ENCODE results near the gene SLC16A10. TPM values are rescaled to one million over a fixed set of nuclear protein-coding genes. Genes with fewer than 3 reads are reported as not detected.

Gene SLC16A10
- total and polyA plus RNA-seq, 2 of the 4 experiments (the other 2 are of a cell fraction) = not detected

DNA sequence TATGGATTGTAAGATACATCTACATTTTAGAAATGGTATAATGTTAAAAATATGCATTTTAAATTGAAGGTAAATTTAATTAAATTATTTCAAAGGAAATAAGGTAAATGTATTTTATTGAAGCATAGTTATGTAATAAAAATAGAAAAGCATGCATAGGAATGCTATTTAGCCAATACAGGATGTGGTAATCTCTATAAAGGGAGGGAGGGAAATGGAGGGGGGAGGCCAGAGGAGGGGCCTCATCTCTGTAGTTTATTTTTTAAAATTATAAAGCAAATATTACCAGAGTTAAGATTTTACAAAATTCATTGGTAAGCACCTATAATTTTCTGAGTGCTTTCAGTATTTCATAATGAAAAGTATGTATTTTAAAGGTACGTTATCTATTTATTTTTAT, 27.2 kb downstream of the SLC16A10 start:
- dilution Hi-C loops (cut with HindIII; ENCODE audit: low sequenced_read_pairs, unreplicated experiment) = no loop called here
- H3K4me2 ChIP-seq (ENCODE audit: low read depth, low read length) = no peak overlapping the region

More for the DNA sequence above, 27.2 kb downstream of the SLC16A10 start:
- ChIA-PET POLR2A (ENCODE audit: unreplicated experiment) (interaction anchor here (0.7 kb wide), 1 partner anchor 61 kb away, joined by 3 read pairs; no protein-coding TSS in a partner anchor), CTCF (no interaction called here)
- TF ChIP-seq SMC3 (IDR thresholded peaks at IDR 0.05; ENCODE audit: low read depth, low read length) (no peak), RCOR1 (IDR thresholded peaks at IDR 0.05; ENCODE audit: insufficient replicate concordance, low read length) (no peak), MAFK (IDR thresholded peaks at IDR 0.05; ENCODE audit: low read depth, low read length) (no peak), NFE2L2 (IDR thresholded peaks at IDR 0.05; ENCODE audit: low read depth, low read length) (no peak), MXI1 (IDR thresholded peaks at IDR 0.05; ENCODE audit: borderline replicate concordance, low read depth, low read length) (no peak), MAZ (IDR thresholded peaks at IDR 0.05; ENCODE audit: borderline replicate concordance, low read depth, low read length) (no peak), RAD21 (IDR thresholded peaks at IDR 0.05; ENCODE audit: low read length) (no peak), POLR2A (IDR thresholded peaks at IDR 0.05; ENCODE audit: low read depth, low read length) (no peak), RFX5 (IDR thresholded peaks at IDR 0.05; ENCODE audit: low read depth, low read length) (no peak), CEBPB (IDR thresholded peaks at IDR 0.05; ENCODE audit: low read depth, low read length) (no peak), BHLHE40 (IDR thresholded peaks at IDR 0.05; ENCODE audit: low read depth, low read length) (no peak), CHD1 (IDR thresholded peaks at IDR 0.05; ENCODE audit: low read depth, low read length) (no peak), FOS (IDR thresholded peaks at IDR 0.05; ENCODE audit: low read depth, low read length) (no peak)
- TF ChIP-seq, protein P1, sequence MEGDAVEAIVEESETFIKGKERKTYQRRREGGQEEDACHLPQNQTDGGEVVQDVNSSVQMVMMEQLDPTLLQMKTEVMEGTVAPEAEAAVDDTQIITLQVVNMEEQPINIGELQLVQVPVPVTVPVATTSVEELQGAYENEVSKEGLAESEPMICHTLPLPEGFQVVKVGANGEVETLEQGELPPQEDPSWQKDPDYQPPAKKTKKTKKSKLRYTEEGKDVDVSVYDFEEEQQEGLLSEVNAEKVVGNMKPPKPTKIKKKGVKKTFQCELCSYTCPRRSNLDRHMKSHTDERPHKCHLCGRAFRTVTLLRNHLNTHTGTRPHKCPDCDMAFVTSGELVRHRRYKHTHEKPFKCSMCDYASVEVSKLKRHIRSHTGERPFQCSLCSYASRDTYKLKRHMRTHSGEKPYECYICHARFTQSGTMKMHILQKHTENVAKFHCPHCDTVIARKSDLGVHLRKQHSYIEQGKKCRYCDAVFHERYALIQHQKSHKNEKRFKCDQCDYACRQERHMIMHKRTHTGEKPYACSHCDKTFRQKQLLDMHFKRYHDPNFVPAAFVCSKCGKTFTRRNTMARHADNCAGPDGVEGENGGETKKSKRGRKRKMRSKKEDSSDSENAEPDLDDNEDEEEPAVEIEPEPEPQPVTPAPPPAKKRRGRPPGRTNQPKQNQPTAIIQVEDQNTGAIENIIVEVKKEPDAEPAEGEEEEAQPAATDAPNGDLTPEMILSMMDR (conservative IDR thresholded peaks at IDR 0.05; ENCODE audit: low read depth, low read length) = no peak
- TF ChIP-seq, protein P2, sequence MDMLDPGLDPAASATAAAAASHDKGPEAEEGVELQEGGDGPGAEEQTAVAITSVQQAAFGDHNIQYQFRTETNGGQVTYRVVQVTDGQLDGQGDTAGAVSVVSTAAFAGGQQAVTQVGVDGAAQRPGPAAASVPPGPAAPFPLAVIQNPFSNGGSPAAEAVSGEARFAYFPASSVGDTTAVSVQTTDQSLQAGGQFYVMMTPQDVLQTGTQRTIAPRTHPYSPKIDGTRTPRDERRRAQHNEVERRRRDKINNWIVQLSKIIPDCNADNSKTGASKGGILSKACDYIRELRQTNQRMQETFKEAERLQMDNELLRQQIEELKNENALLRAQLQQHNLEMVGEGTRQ (IDR thresholded peaks at IDR 0.05; ENCODE audit: low read depth, low read length) = no peak
- TF ChIP-seq, protein P3, sequence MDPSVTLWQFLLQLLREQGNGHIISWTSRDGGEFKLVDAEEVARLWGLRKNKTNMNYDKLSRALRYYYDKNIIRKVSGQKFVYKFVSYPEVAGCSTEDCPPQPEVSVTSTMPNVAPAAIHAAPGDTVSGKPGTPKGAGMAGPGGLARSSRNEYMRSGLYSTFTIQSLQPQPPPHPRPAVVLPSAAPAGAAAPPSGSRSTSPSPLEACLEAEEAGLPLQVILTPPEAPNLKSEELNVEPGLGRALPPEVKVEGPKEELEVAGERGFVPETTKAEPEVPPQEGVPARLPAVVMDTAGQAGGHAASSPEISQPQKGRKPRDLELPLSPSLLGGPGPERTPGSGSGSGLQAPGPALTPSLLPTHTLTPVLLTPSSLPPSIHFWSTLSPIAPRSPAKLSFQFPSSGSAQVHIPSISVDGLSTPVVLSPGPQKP (IDR thresholded peaks at IDR 0.05; ENCODE audit: borderline replicate concordance, low read depth, low read length) = no peak
- H3K23ac ChIP-seq (ENCODE audit: low read depth, low read length) = no peak overlapping the region
- H3K4me3 ChIP-seq (ENCODE audit: insufficient read depth, low read depth, low read length) = no peak overlapping the region
- DNase-seq (no peak), ATAC-seq (ENCODE audit: low read depth) (no peak)
- H2BK20ac ChIP-seq (ENCODE audit: low read depth, low read length) = no peak overlapping the region
- H2AK9ac ChIP-seq (replicated peaks; ENCODE audit: low read depth, low read length, poor library complexity) = no peak overlapping the region
- H3K79me1 ChIP-seq (ENCODE audit: low read depth in 1 of 2, low read length in 2 of 2) = no peaks in the 10 kb centered on the region
- H4K20me1 ChIP-seq (ENCODE audit: insufficient read depth, low read length) = no peaks in the 10 kb centered on the region
- H2AFZ ChIP-seq (replicated peaks; ENCODE audit: low read length, poor library complexity) = no peak overlapping the region
- no peak overlapping the region for H4K5ac ChIP-seq (ENCODE audit: low read depth, low read length)
- H4K91ac ChIP-seq (ENCODE audit: insufficient read depth, low read depth, low read length) = no peak overlapping the region
- no peak overlapping the region for H3K56ac ChIP-seq (ENCODE audit: extremely low read depth, insufficient read depth, low read length)
- no peaks in the 10 kb centered on the region for H3K9me1 ChIP-seq (ENCODE audit: insufficient read depth, low read length)
- no peak overlapping the region for H2BK5ac ChIP-seq (ENCODE audit: low read depth, low read length, poor library complexity, severe bottlenecking)
- WGBS, 2 experiments (ENCODE audit: extremely low coverage in 2 of 2, insufficient read length in 1 of 2) = no CpG with 5 or more reads among the region's 1 CpG
- no peak overlapping the region for H2BK15ac ChIP-seq (ENCODE audit: low read depth, low read length)
- no peak overlapping the region for H4K8ac ChIP-seq (ENCODE audit: low read depth in 2 of 2, low read length in 2 of 2)
- in situ Hi-C loops (cut with MboI; ENCODE audit: low sequenced_read_pairs) = no loop called here
- H3K9me3 ChIP-seq (ENCODE audit: control insufficient read depth, insufficient read depth, low read length) = no peaks in the 10 kb centered on the region
- H3K4ac ChIP-seq (ENCODE audit: low read depth, low read length) = no peak overlapping the region
- no peaks in the 10 kb centered on the region for H3K36me3 ChIP-seq (ENCODE audit: control insufficient read depth, insufficient read depth, low read length)
- no TSS peak for BruUV-seq (replicated peaks)
- no peak overlapping the region for H3K9ac ChIP-seq (ENCODE audit: low read depth, low read length)
- H3K27ac ChIP-seq (ENCODE audit: insufficient read depth, low read length) = no peak overlapping the region
- no peaks in the 10 kb centered on the region for H3K4me1 ChIP-seq (ENCODE audit: control insufficient read depth, insufficient read depth, low read length)
- H3K27me3 ChIP-seq (ENCODE audit: control insufficient read depth, insufficient read depth, low read length) = no peaks in the 10 kb centered on the region
- H2BK120ac ChIP-seq (ENCODE audit: low read depth, low read length) = no peak overlapping the region
- H2AK5ac ChIP-seq (ENCODE audit: low read depth, low read length) = no peak overlapping the region
- intact Hi-C loops (cut with micrococcal nuclease) = no loop called here
- no peak overlapping the region for H3K18ac ChIP-seq (ENCODE audit: low read depth, low read length)
- no peak overlapping the region for H3K14ac ChIP-seq (replicated peaks; ENCODE audit: low read depth, low read length)
